Suprapubic skin (tissue), 3 donors: ENCODE results near the gene CUBN.

ENCODE experiments used
- CTCF ChIP-seq, 2 donors: fragments of 200-600 bp in 1 of 2; fragments of 450-650 bp in 1 of 2; sonication (generic) in 1 of 2; IDR thresholded peaks; one replicate each; pipeline ENCODE4 v1.5.1; 2016 to 2019; ENCODE audit warnings: antibody characterized with exemption in 2 of 2, mild to moderate bottlenecking in 1 of 2, moderate library complexity in 1 of 2
- EP300 ChIP-seq: sonication (generic); formaldehyde crosslinking; IDR thresholded peaks from one replicate; pipeline ENCODE4 v1.6.1; 2017; ENCODE audit warnings: antibody characterized with exemption

- TF ChIP-seq EP300 (no peak), CTCF (IDR thresholded peaks at IDR 0.05) (no peak)
Measured at GRCh38 chr10:16996530-16996964, 133.1 kb downstream of the CUBN start.
